ENCODE measurements around the gene MYO10.
"Not testable (repeated sequence)": the region's sequence is repeated elsewhere in the genome, so short reads cannot be mapped to it uniquely, and the experiment has no call there.

MYO10 gene

DNA sequence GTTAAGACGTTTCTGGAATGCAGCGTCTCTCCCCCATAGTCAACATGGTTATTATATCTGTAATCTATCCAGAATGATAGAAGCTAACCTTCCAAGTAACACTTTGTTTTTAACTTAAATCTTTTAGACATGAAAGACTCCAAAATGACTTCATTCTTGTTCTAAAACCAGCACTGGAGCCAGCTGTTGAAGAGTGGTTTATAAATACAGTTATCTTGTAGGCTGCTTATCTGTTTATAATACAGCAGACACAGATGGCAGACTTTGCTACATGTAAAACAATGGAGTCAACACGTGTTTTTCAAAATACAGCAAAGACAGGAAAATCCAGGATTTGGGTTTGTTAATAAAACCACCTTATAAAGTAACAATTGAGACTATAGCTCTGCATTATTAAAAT, 270.5 kb downstream of the MYO10 start:
- DNase-seq = no peak

DNA sequence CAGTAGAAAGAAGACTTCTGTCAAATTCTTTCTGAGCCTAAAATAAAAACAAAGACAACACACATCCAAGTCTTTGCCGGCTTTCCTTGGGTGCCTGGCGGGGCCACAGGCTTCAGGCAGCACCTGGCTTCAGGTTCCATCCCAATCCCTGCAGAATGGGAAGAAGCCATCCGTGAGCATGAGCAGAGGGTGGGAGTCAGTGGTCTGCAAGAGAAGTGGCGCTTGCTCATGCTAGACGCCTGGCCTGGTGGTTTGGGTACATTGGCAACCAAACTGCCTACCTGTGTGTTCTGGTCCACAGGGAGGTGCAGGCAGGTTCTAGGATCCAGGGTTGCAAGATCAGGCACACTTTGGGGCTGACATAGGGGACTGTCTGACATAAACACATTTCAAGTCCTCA, 271.7 kb downstream of the MYO10 start:
- no peak for DNase-seq

DNA sequence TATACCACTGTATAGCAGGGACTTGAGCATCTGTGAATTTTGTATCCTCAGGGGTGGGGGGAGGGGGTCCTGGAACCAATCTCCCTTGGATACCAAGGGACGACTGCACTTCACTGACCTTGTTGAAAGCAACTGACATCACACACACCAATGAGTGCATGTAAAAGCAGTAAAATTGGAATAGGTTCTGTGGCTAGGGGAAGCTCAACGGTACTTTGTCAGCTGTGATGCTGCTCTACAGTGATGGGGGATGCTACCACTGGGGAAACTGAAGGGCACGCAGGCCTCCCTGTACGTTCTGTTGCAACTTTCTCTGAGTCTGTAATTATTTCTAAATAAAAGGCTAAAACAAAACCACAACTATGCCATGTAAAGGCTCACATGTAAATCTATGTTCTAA, 272.2 kb downstream of the MYO10 start:
- DNase-seq = no peak

DNA sequence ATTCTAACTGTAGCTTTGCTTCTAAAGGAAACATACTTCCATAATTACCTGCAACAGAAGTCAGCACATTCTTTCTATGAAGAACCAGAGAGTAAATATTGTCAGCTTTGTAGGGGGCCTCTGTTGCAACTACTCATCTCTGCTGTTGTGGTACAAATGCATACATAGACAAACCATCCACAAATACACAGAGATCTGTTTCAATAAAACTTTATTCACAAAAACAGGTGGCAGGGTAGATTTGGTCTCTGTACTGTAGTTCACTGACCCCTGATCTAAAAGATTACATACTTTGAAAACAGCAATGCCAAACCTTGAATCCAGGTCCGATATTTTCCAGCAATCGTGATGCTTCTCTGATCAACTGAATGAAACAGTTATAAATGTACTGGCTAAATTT, 274.4 kb downstream of the MYO10 start:
- DNase-seq = no peak

DNA sequence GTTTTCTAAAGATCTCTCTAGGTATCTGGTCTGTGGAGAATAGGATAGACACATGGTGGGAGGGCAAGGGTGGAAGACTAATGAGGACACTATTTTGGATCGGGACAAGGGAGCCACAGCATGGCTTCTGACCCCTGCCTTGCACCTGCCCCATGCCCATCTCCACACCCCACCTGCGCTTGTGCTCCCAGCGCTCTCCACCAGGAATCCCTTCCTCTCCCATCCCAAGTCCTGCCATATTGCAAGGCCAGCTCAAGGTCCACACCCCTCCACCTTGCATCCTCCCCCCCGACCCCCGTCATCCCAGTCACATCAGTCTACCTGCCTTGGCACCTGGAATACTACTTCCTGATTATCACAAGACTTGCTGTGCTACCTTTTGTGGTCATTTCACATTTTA, 275.1 kb downstream of the MYO10 start:
- DNase-seq = no peak

DNA sequence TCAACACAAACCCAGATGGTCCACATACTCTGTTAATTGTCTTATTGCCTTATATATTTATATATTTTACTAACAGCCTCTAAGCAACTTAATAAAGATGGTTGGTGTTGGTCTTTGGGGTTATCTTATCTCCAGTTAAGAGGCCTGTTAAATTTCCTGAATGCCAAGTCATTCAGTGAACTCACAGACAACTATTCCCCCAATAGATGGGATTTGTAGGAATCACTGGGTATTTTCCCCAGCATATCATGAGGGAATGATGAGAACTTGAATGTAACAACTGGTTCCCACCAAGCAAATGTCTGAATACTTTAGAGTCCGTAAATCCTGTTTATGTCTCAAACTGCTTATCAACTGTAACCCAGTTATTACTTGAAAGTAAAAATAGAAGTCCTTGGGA, 276.6 kb downstream of the MYO10 start:
- no peak for DNase-seq

DNA sequence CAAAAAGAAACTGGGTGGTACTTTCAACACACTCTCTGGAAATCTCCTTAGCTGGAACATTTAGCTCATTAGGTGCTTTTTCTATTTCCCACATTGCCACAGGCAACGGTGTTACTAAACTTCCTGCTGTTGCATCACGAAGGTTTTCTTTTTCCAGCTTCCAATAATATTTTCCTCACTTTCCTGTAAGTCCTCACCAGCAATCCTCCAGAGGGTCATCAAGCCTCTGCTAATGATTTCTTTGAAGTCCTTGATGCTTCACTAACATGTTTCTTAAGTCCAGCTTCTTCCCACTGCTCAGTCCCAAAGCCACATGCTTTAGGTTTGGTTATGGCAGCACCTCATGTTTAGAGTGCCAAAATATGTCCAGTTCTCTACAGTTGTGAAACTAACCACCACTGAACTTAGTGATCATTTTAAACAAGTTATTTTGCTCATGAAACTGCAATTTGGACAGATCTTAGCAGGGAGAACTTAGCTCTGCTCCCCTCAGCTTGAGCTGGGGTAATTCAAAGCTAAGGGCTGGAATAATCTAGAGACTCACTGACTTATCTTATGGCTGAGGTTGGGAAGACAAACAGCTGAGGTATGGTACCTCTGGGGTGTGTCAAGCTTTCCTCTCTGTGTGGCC, 279.4 kb downstream of the MYO10 start:
- no peak for DNase-seq

DNA sequence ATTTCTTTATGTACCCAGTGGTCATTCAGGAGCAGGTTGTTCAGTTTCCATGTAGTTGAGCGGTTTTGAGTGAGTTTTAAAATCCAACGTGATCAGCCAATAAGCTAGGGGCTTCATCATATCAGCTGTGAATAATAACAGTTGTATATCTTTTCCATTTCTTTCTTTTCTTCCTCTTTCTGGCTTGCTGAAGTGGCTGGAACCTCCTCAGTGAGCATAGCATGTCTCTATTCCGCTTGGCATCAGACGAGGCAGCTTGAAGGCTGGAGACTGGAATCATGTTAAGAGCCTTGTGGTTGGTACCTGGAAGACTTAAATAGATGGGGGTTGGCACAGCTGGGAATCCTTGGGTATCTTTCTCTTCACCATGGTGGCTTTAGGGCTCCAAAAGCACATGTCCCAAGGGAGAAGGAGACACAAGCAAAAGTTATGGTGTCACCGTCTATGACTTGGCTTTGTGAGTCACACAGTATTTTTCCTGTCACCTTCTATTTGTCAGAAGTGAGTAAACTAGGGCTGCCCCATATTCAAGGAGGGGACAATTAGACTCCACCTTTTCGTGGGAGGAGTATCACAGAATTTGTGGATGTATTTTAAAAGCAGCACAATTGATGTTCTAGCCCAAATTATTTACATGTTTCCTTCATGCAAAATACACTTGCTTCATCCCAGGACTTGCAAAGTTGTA, 281.3 kb downstream of the MYO10 start:
- no peak for DNase-seq

DNA sequence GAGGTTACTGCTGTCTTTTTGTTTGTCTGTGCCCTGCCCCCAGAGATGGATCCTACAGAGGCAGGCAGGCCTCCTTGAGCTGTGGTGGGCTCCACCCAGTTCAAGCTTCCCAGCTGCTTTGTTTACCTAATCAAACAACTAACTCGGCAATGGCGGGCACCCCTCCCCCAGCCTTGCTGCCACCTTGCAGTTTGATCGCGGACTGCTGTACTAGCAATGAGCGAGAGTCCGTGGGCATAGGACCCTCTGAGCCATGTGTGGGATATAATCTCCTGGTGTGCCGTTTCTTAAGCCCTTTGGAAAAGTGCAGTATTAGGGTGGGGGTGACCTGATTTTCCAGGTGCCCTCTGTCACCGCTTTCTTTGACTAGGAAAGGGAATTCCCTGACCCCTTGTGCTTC, 287.3 kb downstream of the MYO10 start:
- DNase-seq = not testable (repeated sequence)

DNA sequence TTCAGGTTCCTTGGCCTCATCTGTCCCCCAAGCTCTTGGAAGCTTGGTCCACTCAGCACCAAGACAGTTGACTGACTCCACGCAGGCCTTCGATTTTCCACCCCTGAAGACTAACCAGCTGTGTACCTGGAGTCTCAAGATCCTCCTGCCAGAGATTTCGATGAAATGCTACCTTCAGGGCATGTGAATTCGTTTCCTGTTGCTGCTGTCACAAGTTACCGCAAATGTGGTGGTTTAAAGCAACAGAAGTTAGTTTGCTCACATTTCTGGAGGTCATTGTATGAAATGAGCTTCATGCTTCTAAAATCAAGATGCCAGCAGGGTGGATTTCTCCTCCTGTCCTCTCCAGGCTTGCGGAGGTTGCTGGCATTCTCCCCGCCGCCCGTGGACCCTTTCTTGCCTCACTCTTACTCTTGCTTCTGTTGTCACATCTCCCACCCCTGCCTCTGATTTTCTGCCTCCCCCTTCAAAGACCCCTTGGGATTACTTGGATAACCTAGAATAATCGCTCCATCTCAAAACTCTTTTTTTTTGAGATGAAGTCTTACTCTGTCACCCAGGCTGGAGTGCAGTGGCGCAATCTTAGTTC, 291.7 kb downstream of the MYO10 start:
- DNase-seq = no peak

DNA sequence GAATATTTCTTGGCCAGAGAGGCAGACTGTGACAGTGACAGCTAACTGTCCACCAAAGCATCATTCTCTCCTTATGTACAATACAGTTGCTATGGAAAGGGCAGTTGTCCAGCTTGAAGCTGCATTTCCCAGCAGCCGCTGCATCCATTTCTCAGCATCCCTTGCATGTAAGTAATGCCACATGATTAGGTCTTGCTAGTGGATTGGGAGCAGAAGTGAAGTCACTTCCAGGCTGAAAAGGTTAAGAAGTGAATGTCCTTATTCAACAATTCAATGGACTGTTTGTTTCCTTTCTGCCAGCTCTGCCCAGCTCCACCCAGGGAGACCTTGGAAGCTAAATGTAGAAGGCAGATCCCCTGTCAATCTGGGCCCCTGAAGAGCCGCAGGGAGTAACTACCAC, 293.2 kb downstream of the MYO10 start:
- no peak for DNase-seq

DNA sequence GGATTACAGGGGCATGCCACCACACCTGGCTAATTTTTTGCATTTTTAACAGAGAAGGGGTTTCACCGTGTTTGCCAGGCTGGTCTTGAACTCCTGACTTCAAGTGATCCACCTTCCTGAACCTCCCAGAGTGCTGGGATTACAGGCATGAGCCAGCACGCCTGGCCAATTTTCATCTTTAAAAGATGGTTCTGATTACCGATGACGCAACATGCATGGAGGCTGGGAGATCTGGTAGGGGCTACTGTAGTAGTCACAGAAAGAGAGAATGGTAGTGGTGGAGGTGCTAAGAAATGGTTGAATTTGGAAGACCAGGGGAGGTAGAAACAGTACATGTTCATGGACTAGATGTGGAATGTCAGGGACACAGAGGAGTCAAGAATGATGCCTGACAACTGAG, 296.9 kb downstream of the MYO10 start:
- DNase-seq = no peak

DNA sequence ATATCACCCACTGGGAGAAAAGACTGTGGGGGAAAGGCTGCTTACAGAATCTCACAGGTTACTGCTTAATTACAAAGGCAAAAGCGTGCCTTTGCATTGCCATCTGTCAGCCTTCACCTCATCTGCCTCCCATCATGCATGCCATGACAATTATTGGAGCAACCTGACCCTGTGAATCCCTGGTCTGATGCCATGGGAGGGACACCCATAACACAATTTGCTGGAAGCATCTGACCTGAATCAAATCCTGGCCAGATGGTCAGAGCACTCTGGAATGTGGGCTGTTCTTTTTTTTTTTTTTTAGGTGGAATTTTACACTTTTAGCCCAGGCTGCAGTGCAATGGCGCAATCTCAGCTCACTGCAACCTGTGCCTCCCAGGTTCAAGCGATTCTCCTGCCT, 307.7 kb downstream of the MYO10 start:
- DNase-seq = no peak

DNA sequence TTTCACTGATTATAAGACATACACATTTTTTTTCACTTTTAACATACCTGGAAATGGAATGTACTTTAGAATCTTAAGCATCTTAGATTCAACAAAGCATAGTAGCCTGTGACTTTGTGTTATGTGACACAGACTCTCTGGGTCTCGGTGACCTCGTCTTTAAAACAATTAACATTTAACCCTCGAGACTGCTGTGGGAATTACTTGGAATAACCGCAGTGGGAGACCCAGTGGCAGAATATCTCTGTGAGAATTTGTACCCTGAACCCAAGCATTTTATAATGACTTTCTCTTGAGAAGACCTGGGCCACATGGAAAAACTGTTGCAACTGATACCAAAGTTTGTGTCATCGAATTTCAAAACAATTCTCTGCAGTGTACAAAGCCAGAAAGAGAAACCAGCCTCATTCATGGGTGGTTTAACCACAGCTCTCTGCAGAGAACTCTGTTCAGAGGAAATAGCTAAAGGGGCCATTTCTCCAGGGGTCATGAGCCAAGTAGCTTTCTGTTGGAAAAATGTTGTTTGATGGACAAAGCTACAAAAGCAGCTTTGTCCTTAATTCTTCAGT, 309.3 kb downstream of the MYO10 start:
- DNase-seq = peak; percentile 67 to 84 (median 72)

DNA sequence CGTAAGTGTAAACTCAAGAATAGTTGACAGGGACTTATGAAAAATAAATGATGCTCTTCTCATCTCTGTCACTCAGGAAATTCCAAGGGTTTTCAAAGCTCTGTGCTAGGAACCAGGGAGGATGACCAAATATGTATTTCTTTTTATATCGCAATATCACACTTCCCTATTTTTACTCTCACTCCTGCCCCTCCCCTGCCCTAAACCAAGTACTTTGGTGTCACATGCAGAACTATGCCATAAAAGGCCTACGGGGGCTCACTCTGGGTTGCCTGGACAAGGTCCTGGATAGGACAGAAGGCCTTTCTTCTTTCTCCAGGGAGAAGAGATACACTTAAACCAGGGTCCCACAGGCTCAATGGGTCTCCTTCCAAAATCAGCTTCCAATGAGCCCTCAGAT, 311.0 kb downstream of the MYO10 start:
- peak; percentile 46 to 68 (median 62) for DNase-seq

DNA sequence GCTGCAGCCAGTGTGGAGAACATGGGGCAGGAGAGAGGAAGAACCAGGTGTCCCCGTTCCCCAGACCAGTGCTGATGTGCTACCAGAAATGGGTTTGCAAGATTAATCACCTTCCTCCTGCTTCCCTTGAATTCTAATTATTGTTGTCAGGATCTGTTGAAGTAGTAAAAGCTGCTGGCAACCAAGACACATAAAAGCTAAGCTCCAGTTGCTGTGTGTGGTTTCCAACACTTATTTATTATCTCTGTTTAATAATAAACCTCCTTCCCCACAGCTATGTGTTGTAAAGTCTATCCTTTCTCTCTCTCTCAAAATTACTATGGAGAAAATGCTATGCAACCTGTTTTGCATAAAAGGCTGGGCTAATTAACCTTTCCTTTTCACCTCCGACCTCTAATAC, 317.0 kb downstream of the MYO10 start:
- DNase-seq = no peak

DNA sequence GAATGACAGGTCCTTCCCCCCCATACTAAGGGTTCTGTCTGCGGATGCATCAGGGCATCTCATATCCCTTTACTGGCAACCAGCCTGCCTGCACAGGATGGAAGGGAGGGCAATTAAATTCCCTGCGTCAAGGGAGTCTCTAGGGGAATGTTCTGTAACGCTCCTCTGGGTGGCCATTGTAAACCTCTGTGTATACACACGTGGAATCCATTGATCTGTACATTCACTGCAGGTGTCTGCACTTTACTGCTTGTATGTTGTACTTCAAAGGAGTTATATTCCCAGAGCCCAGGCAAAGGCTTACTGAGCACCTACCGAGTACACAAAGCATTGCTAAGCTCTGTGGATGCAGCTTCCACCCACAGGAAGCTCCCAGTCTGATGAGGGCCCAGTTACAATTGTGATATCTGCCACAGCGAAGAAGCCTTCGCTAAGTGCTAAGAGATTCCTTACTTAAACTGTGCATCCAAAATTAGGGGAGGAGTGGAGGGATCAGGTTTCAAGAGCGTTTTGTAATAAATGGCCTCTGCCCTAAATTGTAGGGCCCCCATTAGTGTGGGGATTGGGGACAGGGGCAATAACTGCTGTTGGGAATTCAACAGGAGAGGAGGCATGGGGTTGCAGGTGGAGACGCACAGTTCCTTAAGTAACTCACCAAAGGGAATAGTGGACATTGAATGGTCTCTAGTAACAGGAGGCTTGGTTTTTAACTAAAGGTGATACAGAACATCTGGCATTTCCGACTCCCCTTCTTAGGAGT, 317.8 kb downstream of the MYO10 start:
- no peak for DNase-seq

DNA sequence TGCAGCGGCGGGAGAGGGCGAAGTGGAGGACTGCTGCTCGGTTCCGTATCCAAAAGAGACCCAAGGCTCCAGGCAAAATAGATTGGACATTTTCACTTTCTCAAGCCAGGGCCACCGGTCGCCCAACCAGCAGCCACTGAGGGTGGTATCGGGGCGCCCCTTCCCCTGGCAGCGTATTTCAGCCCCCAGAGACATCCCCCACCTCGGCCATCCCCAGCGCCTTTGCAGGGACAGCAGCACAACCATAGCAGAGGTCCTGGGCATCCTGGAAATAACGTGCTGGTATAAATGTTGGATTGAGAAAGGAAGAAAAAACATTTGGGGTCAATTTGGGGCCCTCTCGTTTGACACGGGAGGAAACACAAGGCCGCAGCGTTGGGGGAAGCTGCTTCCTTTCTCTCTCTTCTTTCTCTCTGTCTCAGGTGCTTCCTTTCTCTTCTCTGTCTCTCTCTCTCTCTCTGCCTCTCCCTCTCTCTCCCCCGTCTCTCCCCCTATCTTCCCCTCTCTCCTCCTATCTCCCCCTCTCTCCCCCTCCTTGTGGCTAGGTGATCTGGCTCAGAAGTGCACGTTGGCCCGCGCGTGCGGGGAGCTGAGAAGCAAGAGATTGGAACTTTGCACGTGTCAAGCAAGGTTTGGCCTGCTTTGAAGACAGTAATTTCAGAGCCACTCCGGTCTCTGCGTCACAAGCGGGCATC, 318.7 kb downstream of the MYO10 start:
- DNase-seq = no peak

DNA sequence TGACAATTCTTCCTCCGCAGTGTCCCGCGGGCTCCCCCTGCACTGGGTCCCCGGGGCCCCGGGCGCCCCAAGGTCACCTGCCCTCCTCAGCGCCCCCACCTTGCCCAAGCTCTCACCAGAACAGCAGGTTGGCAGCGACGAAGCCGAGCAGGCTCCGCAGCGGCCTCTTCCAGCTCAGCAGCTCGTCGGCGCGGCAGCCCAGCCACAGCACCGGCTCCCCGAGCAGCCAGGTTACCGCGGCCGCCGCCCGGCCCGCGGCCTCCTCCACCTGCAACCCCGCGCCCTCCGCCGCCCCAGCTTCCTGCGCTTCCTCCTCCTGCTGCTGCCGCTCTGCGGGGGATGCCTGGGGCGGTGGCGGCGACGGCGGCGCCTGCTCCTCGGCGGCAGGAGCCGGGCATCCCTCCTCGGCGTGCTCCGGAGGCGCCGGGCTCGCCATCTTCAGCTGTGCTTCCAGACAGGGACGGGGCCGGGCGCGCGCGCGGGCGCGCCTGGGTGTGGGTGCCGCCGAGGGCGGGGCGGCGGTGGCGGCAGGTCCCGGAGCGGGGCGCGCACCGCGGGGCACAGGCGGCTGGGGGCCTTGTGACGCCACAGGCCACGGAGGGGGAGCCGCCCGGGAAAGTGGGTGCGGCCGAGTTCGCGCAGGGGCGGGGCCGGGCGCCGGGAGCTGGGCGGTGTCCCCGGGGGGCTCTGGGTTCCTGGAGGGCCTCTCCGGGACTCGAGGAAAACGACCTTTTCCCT, 319.4 kb downstream of the MYO10 start, which contains the start of gene RETREG1:
Gene RETREG1 (minus strand): TSS at position 462 of the 738 bp plus-strand sequence. CDS start 26 bp downstream, at position 436.
- peak; percentile 54 to 80 (median 60) for DNase-seq

DNA sequence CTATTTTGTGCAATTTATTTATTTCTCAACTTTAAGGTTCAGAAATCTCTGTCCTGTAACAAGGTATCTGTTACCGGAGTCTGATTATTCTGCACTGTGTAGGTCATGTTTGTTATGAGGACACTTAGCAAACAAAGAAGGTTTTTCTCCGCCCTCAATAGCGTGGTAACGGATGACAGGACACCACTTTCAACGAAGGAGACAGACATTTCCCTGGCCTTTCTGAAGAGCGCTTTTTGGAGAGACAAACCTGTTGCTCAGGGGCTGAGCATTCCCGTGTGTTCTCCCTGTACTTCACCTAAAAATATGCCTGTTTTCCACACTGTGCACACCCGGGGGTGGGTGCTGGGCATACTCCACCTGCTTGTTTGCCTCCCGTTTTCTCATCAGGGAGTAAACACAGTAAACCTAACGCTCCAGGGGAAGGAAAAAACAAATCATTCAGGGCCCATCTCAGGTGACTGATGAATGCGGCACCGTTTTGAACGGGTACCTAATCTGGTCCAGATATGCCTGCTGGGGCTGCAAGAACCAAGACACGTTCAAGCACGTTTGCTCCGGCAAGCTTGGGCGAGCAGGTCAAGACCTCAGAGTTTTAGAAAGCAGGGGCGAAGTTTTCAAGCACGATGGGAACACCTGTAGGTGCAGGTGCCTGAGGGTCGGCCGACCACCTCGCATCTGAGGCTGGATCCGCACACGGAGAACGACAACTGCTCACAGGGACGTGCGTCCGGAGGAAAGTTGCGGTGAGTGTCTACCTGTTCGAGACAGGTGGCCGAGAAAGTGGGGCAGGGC, 320.1 kb downstream of the MYO10 start:
- no peak for DNase-seq

DNA sequence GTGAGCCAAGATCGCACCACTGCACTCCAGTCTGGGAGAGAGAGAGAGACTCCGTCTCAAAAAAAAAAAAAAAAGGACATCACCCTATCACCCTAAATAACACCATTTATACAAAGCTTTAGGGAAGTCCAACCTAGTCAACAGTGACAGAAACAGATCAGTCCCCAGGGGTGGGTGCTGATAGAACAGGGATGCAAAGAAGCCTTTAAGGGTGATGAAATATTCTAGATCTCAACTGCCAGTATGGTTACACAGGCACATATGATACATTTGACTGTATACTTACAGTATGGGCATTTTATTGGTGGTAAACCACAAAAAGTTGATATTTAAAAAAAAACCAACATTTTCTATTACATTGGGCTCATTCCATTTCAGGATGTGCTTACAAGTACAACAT, 324.1 kb downstream of the MYO10 start:
- DNase-seq = no peak
